Measurements from ENCODE around the gene PIK3C2G.
A peak's percentile ranks its signal among the peaks of the same experiment; 100 is the strongest.

The PIK3C2G gene

DNA sequence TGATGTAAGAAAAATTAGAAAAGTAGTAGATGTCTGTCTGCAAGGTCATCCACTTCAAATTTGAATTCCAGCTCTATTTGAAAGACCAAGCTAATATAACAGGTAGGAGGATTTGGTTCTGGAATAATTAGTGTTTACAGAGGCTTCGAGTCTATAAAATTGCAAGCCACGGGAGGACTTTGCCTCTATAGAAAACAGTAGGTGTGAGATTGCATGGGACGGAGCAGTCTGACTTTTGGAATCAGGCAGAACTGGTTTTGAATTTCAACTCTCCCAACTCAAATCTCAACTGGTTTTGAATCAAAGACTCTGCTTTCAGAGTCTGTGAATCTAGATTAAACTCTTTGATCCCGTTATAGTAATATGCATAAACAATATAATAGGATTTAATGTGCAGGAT, 82.4 kb downstream of the PIK3C2G start:
- DNase-seq (ENCODE audit: low spot score), result no peak

DNA sequence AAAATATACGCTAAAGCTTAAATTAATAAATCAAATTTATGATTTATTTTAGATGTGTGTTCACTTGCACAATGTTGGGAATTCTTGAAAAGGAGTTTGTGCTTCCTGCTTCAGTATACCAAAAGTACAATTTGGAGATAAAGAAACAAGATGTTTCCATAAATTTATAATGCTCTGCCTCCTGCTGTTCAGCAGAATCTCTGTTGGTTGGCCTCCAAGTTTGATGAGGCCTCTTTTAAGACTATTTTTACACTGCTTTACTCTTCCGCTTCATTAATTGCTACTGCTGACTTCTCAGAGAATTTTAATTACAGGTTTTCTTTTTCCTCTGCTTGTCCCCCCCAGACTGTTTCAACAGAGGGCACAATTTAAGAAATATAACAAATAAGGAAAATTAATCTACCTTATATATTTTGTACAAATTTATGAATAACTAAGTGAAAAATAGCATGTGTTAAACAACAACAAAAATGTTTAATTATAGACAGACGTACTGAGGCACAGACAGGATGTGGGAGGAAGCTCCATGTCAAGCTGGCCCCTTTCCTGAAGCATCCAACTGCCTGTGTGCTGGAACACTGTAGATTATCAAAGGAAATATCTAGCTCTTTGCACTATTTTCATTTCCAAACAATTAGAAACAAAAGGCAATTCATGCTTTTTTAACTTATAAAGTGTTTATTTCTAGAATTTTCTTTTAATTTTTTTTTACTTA, 83.9 kb downstream of the PIK3C2G start:
- DNase-seq (ENCODE audit: low spot score), result no peak

- DNase-seq (ENCODE audit: low spot score), result no peak
Measured at GRCh38 chr12:18352312-18352711, 91.0 kb downstream of the PIK3C2G start.

GRCh38 chr12:18355429-18355828, 94.1 kb downstream of the PIK3C2G start:
- no peak for DNase-seq (ENCODE audit: low spot score)

GRCh38 chr12:18358077-18358476, 96.8 kb downstream of the PIK3C2G start:
- DNase-seq (ENCODE audit: low spot score), result no peak

DNA sequence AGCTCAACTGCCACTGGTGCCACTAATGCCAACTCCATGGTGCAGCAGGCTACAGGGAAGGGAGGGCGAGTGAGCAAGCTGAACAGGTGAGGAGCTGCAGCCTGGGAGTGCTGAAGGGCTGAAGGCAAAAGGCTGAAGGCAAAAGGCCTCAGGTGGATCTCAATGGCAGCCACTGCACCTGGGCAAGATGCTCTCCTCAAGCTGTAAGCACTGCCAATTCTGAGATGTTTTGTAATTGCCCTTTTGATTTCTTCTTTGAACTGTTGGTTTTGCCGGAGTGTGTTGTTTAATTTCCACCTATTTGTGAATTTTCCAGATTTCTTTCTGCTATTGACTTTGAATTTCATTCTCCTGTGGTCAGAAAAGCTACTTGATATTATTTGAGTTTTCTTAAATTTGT, 97.6 kb downstream of the PIK3C2G start:
- DNase-seq (ENCODE audit: low spot score), result no peak

- DNase-seq (ENCODE audit: low spot score), result no peak
Measured at GRCh38 chr12:18361433-18361832, 100.1 kb downstream of the PIK3C2G start.

- DNase-seq (ENCODE audit: low spot score), result no peak
Measured at GRCh38 chr12:18363321-18363720, 102.0 kb downstream of the PIK3C2G start.

- no peak for DNase-seq (ENCODE audit: low spot score)
Measured at GRCh38 chr12:18368594-18368993, 107.3 kb downstream of the PIK3C2G start.

- no peak for DNase-seq (ENCODE audit: low spot score)
Measured at GRCh38 chr12:18373181-18373580, 111.9 kb downstream of the PIK3C2G start.

DNA sequence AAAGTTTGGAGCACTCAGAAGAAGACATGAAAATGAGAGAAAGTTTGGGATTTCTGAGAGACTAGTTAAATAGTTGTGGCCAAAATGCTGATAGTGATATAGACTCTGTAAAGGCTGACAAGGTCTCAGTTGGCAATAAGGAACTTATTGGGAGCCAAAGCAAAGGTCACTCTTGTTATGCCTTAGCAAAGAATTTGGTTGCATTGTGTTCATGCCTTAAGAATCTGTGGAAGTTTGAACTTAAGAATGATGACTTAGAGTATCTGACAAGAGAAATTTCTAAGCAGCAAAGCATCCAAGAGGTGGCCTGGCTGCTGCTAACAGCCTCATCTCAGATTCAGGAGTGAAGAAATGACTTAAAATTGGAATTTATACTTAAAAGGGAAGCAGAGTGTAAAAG, 113.8 kb downstream of the PIK3C2G start:
- no peak for DNase-seq (ENCODE audit: low spot score)

GRCh38 chr12:18375583-18375982, 114.3 kb downstream of the PIK3C2G start:
- no peak for DNase-seq (ENCODE audit: low spot score)

DNA sequence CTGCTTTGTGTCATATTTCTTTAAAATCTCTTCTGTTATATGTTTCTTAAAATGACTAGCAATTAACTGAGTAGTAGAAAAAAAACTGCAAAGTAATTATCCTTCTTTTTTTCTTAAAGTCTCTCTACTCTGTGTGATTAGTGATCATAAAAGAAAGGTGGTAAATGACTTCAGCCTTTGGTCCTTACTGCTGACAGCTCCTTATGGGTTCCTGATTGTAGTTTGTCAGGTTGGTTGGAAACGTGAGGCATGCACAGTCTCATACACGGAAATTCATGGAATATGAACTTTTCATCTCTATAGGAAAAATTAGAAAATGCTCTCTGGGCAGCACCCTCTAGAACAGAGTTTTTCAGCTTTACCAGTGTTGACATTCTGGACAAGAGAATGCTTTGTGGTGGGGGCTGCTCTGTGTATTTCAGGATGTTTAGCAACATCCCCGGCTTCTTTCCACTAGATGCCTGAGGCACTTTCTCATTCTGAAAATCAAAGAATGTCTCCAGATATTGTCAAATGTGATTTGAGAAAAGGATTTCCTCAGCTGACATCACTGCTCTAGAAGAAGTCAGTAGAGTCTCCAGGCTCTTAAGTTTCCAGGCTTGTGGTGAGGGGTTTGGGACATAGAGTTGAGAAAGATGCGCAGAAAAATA, 121.0 kb downstream of the PIK3C2G start:
- no peak for DNase-seq (ENCODE audit: low spot score)

DNA sequence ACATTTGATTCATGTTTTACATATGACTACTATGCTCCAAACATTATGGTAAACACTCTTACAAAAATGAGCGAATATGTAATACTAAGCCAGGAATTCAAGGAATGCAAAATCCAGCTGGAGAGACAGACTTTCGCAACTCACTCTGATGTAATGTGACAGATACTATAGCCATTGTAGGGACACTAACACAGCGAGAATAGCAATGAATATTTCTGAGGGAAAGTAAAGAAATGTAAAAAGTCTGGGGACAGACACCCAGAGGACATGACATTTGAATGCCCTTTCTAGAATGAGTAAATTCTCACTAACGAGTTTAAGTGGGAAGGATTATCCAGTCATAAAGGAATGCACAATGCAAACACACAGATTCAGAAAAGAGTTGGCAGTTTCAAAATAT, 121.9 kb downstream of the PIK3C2G start:
- DNase-seq (ENCODE audit: low spot score), result no peak

- no peak for DNase-seq (ENCODE audit: low spot score)
Measured at GRCh38 chr12:18387706-18388105, 126.4 kb downstream of the PIK3C2G start.

GRCh38 chr12:18389820-18390219, 128.5 kb downstream of the PIK3C2G start:
- DNase-seq (ENCODE audit: low spot score), result no peak

- no peak for DNase-seq (ENCODE audit: low spot score)
Measured at GRCh38 chr12:18391151-18391550, 129.8 kb downstream of the PIK3C2G start.

- DNase-seq (ENCODE audit: low spot score), result no peak
Measured at GRCh38 chr12:18394742-18395141, 133.4 kb downstream of the PIK3C2G start.

- no peak for DNase-seq (ENCODE audit: low spot score)
Measured at GRCh38 chr12:18400186-18400585, 138.9 kb downstream of the PIK3C2G start.

GRCh38 chr12:18402872-18403611, 141.7 kb downstream of the PIK3C2G start:
- DNase-seq (ENCODE audit: low spot score), result peak; percentile 53

- no peak for DNase-seq (ENCODE audit: low spot score)
Measured at GRCh38 chr12:18411453-18411852, 150.1 kb downstream of the PIK3C2G start.

GRCh38 chr12:18414671-18415070, 153.4 kb downstream of the PIK3C2G start:
- DNase-seq (ENCODE audit: low spot score), result no peak

GRCh38 chr12:18415227-18415626, 153.9 kb downstream of the PIK3C2G start:
- no peak for DNase-seq (ENCODE audit: low spot score)

All from putamen (tissue), 1 donor.